HCEC 1CT (cell line): ENCODE results near the gene INPP4B.
A peak's percentile ranks its signal among the peaks of the same experiment; 100 is the strongest.

Source experiments
- DNase-seq: peaks from one replicate; pipeline ENCODE4 v3.0.0-alpha.2; 2017

The INPP4B gene

GRCh38 chr4:142846108-142846728, at the start of gene INPP4B:
INPP4B (minus strand) TSS chr4:142846301.
- DNase-seq = peak; percentile 17

- no peak for DNase-seq
Observed at GRCh38 chr4:142893012-142893411, 46.9 kb upstream of the INPP4B start.

- DNase-seq = no peak
Observed at GRCh38 chr4:142886566-142886965, 40.5 kb upstream of the INPP4B start.

GRCh38 chr4:142883040-142883832, 37.1 kb upstream of the INPP4B start:
- peak; percentile 8 for DNase-seq

- DNase-seq = no peak
Observed at GRCh38 chr4:142882159-142882558, 36.1 kb upstream of the INPP4B start.

- DNase-seq = no peak
Observed at GRCh38 chr4:142881331-142881730, 35.2 kb upstream of the INPP4B start.

- DNase-seq = no peak
Observed at GRCh38 chr4:142875117-142875516, 29.0 kb upstream of the INPP4B start.

GRCh38 chr4:142874684-142875083, 28.6 kb upstream of the INPP4B start:
- DNase-seq = no peak

GRCh38 chr4:142866685-142867084, 20.6 kb upstream of the INPP4B start:
- DNase-seq = no peak

GRCh38 chr4:142861351-142861750, 15.2 kb upstream of the INPP4B start:
- DNase-seq = no peak

- no peak for DNase-seq
Observed at GRCh38 chr4:142858965-142859364, 12.9 kb upstream of the INPP4B start.

- DNase-seq = no peak
Observed at GRCh38 chr4:142858446-142858845, 12.3 kb upstream of the INPP4B start.

GRCh38 chr4:142856576-142856975, 10.5 kb upstream of the INPP4B start:
- DNase-seq = no peak

- no peak for DNase-seq
Observed at GRCh38 chr4:142850478-142850877, 4.4 kb upstream of the INPP4B start.

- DNase-seq = no peak
Observed at GRCh38 chr4:142846729-142847596, 862 bp upstream of the INPP4B start.

- no peak for DNase-seq
Observed at GRCh38 chr4:142845293-142846107, 601 bp downstream of the INPP4B start.

- DNase-seq = no peak
Observed at GRCh38 chr4:142844782-142845181, 1.3 kb downstream of the INPP4B start.

GRCh38 chr4:142840516-142841123, 5.5 kb downstream of the INPP4B start:
- DNase-seq = peak; percentile 22

- DNase-seq = no peak
Observed at GRCh38 chr4:142838778-142839177, 7.3 kb downstream of the INPP4B start.

- DNase-seq = no peak
Observed at GRCh38 chr4:142832022-142832421, 14.1 kb downstream of the INPP4B start.

GRCh38 chr4:142826503-142827241, 19.4 kb downstream of the INPP4B start:
- no peak for DNase-seq
